CD14-positive monocyte (primary cell): ENCODE measurements around the gene DTX2. TPM values are rescaled to one million over a fixed set of nuclear protein-coding genes. Genes with fewer than 3 reads are reported as not detected.

ENCODE experiments used
- DNase-seq, 3 donors: peaks; one replicate each; pipeline ENCODE4 v3.0.0-alpha.2; 2011 to 2022
- H2AFZ ChIP-seq: 2 replicates; pipeline ENCODE4 v1.6.0; 2012; ENCODE audit warnings: mild to moderate bottlenecking, low read depth, low read length, inconsistent platforms; ENCODE audit not compliant: insufficient read depth, poor library complexity, severe bottlenecking
- H3K27ac ChIP-seq, 2 donors: 1 replicate in 1 of 2; 2 replicates in 1 of 2; pipeline ENCODE4 v1.5.1; 2012 to 2013; ENCODE audit warnings: low read length in 2 of 2, control low read depth in 1 of 2, inconsistent platforms in 1 of 2, low read depth in 1 of 2, mild to moderate bottlenecking in 1 of 2
- H3K27me3 ChIP-seq, 2 donors: one replicate each; pipeline versions ENCODE4 v1.6.0 to v1.6.1; 2011 to 2013; ENCODE audit warnings: low read length in 2 of 2; ENCODE audit not compliant: control insufficient read depth in 2 of 2, insufficient read depth in 2 of 2
- H3K36me3 ChIP-seq, 2 donors: replicated peaks in 1 of 2; 1 replicate in 1 of 2; 2 replicates in 1 of 2; pipeline versions ENCODE4 v1.5.1 to v1.6.1; 2012 to 2013; ENCODE audit warnings: low read length in 2 of 2, control low read depth in 1 of 2, inconsistent platforms in 1 of 2, mild to moderate bottlenecking in 1 of 2; ENCODE audit not compliant: insufficient read depth in 2 of 2, control insufficient read depth in 1 of 2
- H3K4me1 ChIP-seq, 2 donors: 1 replicate in 1 of 2; 2 replicates in 1 of 2; pipeline versions ENCODE4 v1.5.1 to v1.6.1; 2012 to 2013; ENCODE audit warnings: low read length in 2 of 2, control low read depth in 1 of 2, inconsistent platforms in 1 of 2, mild to moderate bottlenecking in 1 of 2, moderate library complexity in 1 of 2; ENCODE audit not compliant: insufficient read depth in 2 of 2, control insufficient read depth in 1 of 2
- H3K4me2 ChIP-seq: replicated peaks from 2 replicates; pipeline ENCODE3; 2012; ENCODE audit warnings: low read length, moderate library complexity, mild to moderate bottlenecking; ENCODE audit not compliant: poor library complexity, severe bottlenecking; ENCODE audit errors: extremely low read depth
- H3K4me3 ChIP-seq, 3 experiments: fragments of 200-600 bp in 1 of 3; sonication (generic) in 1 of 3; replicated peaks in 1 of 3; 1 replicate in 2 of 3; 2 replicates in 1 of 3; pipeline ENCODE4 v1.5.1; 2011 to 2013; ENCODE audit warnings: low read length in 3 of 3, mild to moderate bottlenecking in 3 of 3, control low read depth in 2 of 3, low read depth in 2 of 3, inconsistent platforms in 1 of 3, moderate library complexity in 1 of 3
- H3K79me2 ChIP-seq: 2 replicates; pipeline ENCODE4 v1.6.0; 2012; ENCODE audit warnings: mild to moderate bottlenecking, control low read depth, inconsistent platforms, low read length, moderate library complexity; ENCODE audit not compliant: insufficient read depth
- H3K9ac ChIP-seq: 2 replicates; pipeline ENCODE4 v1.6.0; 2017; ENCODE audit warnings: low read length, mild to moderate bottlenecking; ENCODE audit not compliant: insufficient read depth, poor library complexity, severe bottlenecking
- H3K9me3 ChIP-seq, 2 donors: replicated peaks in 1 of 2; 1 replicate in 1 of 2; 2 replicates in 1 of 2; pipeline versions ENCODE4 v1.5.1 to v1.6.1; 2012 to 2013; ENCODE audit warnings: low read length in 2 of 2, control low read depth in 1 of 2; ENCODE audit not compliant: control insufficient read depth in 1 of 2, insufficient read depth in 1 of 2
- H4K20me1 ChIP-seq: 2 replicates; pipeline ENCODE4 v1.6.0; 2012; ENCODE audit warnings: mild to moderate bottlenecking, low read length, control low read depth, moderate library complexity; ENCODE audit not compliant: insufficient read depth
- H3K27ac Mint-ChIP-seq, 7 donors: one replicate each; pipeline ENCODE4 v1.8.0; 2020; ENCODE audit warnings: mild to moderate bottlenecking in 7 of 7, mixed read lengths in 7 of 7, moderate library complexity in 6 of 7, inconsistent platforms in 2 of 7
- H3K27me3 Mint-ChIP-seq, 3 donors: one replicate each; pipeline ENCODE4 v1.8.0; 2021 to 2022; ENCODE audit warnings: low read depth in 3 of 3, mild to moderate bottlenecking in 3 of 3, mixed read lengths in 3 of 3, moderate library complexity in 3 of 3, inconsistent platforms in 1 of 3
- H3K36me3 Mint-ChIP-seq, 2 donors: one replicate each; pipeline ENCODE4 v1.8.0; 2020; ENCODE audit warnings: mixed read lengths in 2 of 2, inconsistent platforms in 1 of 2, mild to moderate bottlenecking in 1 of 2
- H3K4me1 Mint-ChIP-seq: one replicate; pipeline ENCODE4 v1.8.0; 2020; ENCODE audit warnings: mild to moderate bottlenecking, mixed read lengths
- H3K4me3 Mint-ChIP-seq, 2 donors: one replicate each; pipeline ENCODE4 v1.8.0; 2020; ENCODE audit warnings: mild to moderate bottlenecking in 2 of 2, mixed read lengths in 2 of 2, moderate library complexity in 1 of 2
- H3K9me3 Mint-ChIP-seq, 7 donors: one replicate each; pipeline ENCODE4 v1.8.0; 2020 to 2022; ENCODE audit warnings: mixed read lengths in 7 of 7, mild to moderate bottlenecking in 6 of 7, moderate library complexity in 6 of 7, inconsistent platforms in 2 of 7
- CTCF ChIP-seq: fragments of 200-600 bp; IDR thresholded peaks from one replicate; pipeline ENCODE4 v1.8.0; 2022; ENCODE audit warnings: antibody characterized with exemption, mild to moderate bottlenecking
- WGBS: methylation state at CpG from one replicate; pipeline ENCODE4 v1.1.5; 2013; ENCODE audit warnings: missing lambda C conversion rate; ENCODE audit not compliant: insufficient coverage; 5-methylcytosine and 5-hydroxymethylcytosine counted together
- intact Hi-C, 2 donors: fragments of 100-400 bp; cut with micrococcal nuclease; formaldehyde crosslinking; loops; one replicate each; pipeline versions ENCODE4 v1.15.0 to v1.15.1; 2023
- polyA plus RNA-seq, 3 donors: library from polyadenylated mRNA; depleted of rRNA in 1 of 3; unstranded in 2 of 3; stranded (reverse) in 1 of 3; fragments of 300-500 nt in 2 of 3; fragments of >200 nt in 1 of 3; fragmentation: Illumina TruSeq in 2 of 3; gene quantifications; 1 replicate in 2 of 3; 2 replicates in 1 of 3; pipeline ENCODE4 v1.2.3, GENCODE V29; 2012 to 2021

The DTX2 gene
- polyA plus RNA-seq, 3 donors, result 11.3 to 35.2 (median 20.2) TPM

- 100% methylated on average over 2 of the region's 4 CpGs for WGBS
- H3K4me3 Mint-ChIP-seq, result no peak overlapping the region
- H3K9me3 ChIP-seq, result no peaks in the 10 kb centered on the region
- H3K79me2 ChIP-seq, result no peaks in the 10 kb centered on the region
- intact Hi-C loops, result no loop called here
- no peak overlapping the region for H3K9ac ChIP-seq
- no peak overlapping the region for H3K4me3 ChIP-seq
- peaks cover 21% of the 10 kb centered on the region for H3K4me1 Mint-ChIP-seq
- H3K9me3 Mint-ChIP-seq, result no peaks in the 10 kb centered on the region
- no peaks in the 10 kb centered on the region for H3K36me3 ChIP-seq
- no peak overlapping the region for H2AFZ ChIP-seq
- H3K27me3 ChIP-seq, result no peaks in the 10 kb centered on the region
- H3K4me1 ChIP-seq, result peaks cover 10 to 11% of the 10 kb centered on the region in 2 donors
- no peaks in the 10 kb centered on the region for H4K20me1 ChIP-seq
- peaks cover 3 to 6% of the 10 kb centered on the region in 2 donors for H3K36me3 Mint-ChIP-seq
- peaks cover 3 to 10% (median 4%) of the 10 kb centered on the region in 3 donors for H3K27me3 Mint-ChIP-seq
- H3K27ac ChIP-seq, result no peak overlapping the region
- no peak for DNase-seq
- TF ChIP-seq CTCF, result no peak
- H3K4me2 ChIP-seq, result no peak overlapping the region
- H3K27ac Mint-ChIP-seq, result peak overlapping the region in 1 of 7 donors; percentile 5
These were observed 35.3 kb upstream of the DTX2 start for GRCh38 chr7:76426246-76426645.

- TF ChIP-seq CTCF, result no peak
- Mint-ChIP-seq H3K27me3 (peaks cover 3 to 9% (median 4%) of the 10 kb centered on the region in 3 donors), H3K27ac (no peak overlapping the region), H3K4me3 (no peak overlapping the region), H3K4me1 (peaks cover 16% of the 10 kb centered on the region), H3K36me3 (peaks cover 3 to 6% of the 10 kb centered on the region in 2 donors), H3K9me3 (no peaks in the 10 kb centered on the region)
- WGBS, result 100% methylated on average over 3 of the region's 5 CpGs
- H3K4me2 ChIP-seq, result no peak overlapping the region
- H3K9ac ChIP-seq, result no peak overlapping the region
- H3K4me1 ChIP-seq, result peaks cover 10% of the 10 kb centered on the region in 2 donors
- intact Hi-C loops, result no loop called here
- no peak overlapping the region for H3K27ac ChIP-seq
- H4K20me1 ChIP-seq, result no peaks in the 10 kb centered on the region
- H3K79me2 ChIP-seq, result no peaks in the 10 kb centered on the region
- no peaks in the 10 kb centered on the region for H3K9me3 ChIP-seq
- no peaks in the 10 kb centered on the region for H3K36me3 ChIP-seq
- no peak overlapping the region for H2AFZ ChIP-seq
- no peak for DNase-seq
- no peak overlapping the region for H3K4me3 ChIP-seq
- no peaks in the 10 kb centered on the region for H3K27me3 ChIP-seq
These were observed 33.9 kb upstream of the DTX2 start for GRCh38 chr7:76427635-76428034.
